Spinal cord (tissue), 10 donors: Measurements from ENCODE around the gene ZNF774. TPM values are rescaled to one million over a fixed set of nuclear protein-coding genes. Genes with fewer than 3 reads are reported as not detected.
"Not testable (repeated sequence)": the region's sequence is repeated elsewhere in the genome, so short reads cannot be mapped to it uniquely, and the experiment has no call there.

Experiments used
- DNase-seq, 6 donors: peaks; one replicate each; pipeline versions ENCODE4 v3.0.0 to v3.0.0-alpha.2; 2013 to 2015; ENCODE audit warnings: low spot score in 6 of 6, low read depth in 4 of 6
- H3K27ac ChIP-seq: one replicate; pipeline ENCODE4 v1.5.1; 2013; ENCODE audit warnings: low read depth, low read length, control low read depth
- H3K27me3 ChIP-seq: one replicate; pipeline ENCODE4 v1.6.1; 2013; ENCODE audit warnings: low read length; ENCODE audit not compliant: control insufficient read depth, insufficient read depth
- H3K36me3 ChIP-seq: one replicate; pipeline ENCODE4 v1.6.1; 2013; ENCODE audit warnings: low read length; ENCODE audit not compliant: control insufficient read depth, insufficient read depth
- H3K4me1 ChIP-seq: one replicate; pipeline ENCODE4 v1.6.1; 2013; ENCODE audit warnings: low read length; ENCODE audit not compliant: control insufficient read depth, insufficient read depth
- H3K4me3 ChIP-seq: one replicate; pipeline ENCODE4 v1.5.1; 2013; ENCODE audit warnings: low read depth, low read length, control low read depth
- H3K9me3 ChIP-seq: one replicate; pipeline ENCODE4 v1.6.1; 2013; ENCODE audit warnings: low read length; ENCODE audit not compliant: control insufficient read depth, insufficient read depth
- WGBS: methylation state at CpG from one replicate; pipeline ENCODE4 v1.1.5; 2013; ENCODE audit warnings: missing lambda C conversion rate; ENCODE audit not compliant: insufficient coverage; 5-methylcytosine and 5-hydroxymethylcytosine counted together
- polyA plus RNA-seq, 2 donors: library from polyadenylated mRNA; unstranded; fragments of 120-200 nt; gene quantifications; one replicate each; pipeline ENCODE4 v1.2.1, GENCODE V29; 2013; ENCODE audit not compliant: insufficient read length in 2 of 2
- small RNA-seq: library from RNA; depleted of rRNA; stranded (forward); fragments of <200 nt; gene quantifications from one replicate; pipeline ENCODE3, GENCODE V24; 2014; ENCODE audit warnings: low replicate concordance
- total RNA-seq, 2 donors: library from RNA; depleted of rRNA in 1 of 2; stranded (reverse); fragments of 120-200 nt in 1 of 2; fragments of >200 nt in 1 of 2; gene quantifications; one replicate each; pipeline versions ENCODE4 v1.2.3 to v1.2.4, GENCODE V29; 2013 to 2014
- donor health status: healthy.

ZNF774 gene
- total and polyA plus RNA-seq, 4 donors = 5.3 to 13.4 (median 7.4) TPM

- H3K27me3 ChIP-seq, H3K4me3 ChIP-seq, H3K4me1 ChIP-seq, DNase-seq, H3K27ac ChIP-seq, H3K9me3 ChIP-seq, H3K36me3 ChIP-seq: not testable (repeated sequence)
- WGBS = no CpG with 5 or more reads among the region's 4 CpGs
Observed at GRCh38 chr15:90410316-90410715, 58.2 kb downstream of the ZNF774 start.

DNA sequence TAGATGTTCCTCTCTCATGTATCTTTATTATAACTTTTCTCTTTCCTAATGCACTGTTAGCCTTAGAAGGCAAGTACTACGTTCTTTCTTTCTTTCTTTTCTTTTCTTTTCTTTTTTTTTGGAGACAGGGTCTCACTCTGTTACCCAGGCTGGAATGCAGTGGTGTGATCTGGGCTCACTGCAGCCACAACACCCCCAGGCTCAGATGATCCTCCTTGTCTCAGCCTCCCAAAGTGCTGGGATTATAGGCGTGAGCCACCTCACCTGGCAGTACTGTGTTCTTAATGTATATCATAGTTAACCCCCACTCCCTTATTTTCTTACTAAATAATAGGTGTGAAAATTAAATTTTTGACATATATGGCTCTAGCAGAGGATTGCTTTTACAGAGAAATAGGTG is 59.1 kb downstream of the ZNF774 start:
- Histone ChIP-seq H3K9me3 (no peaks in the 10 kb centered on the region), H3K27me3 (no peaks in the 10 kb centered on the region), H3K36me3 (no peaks in the 10 kb centered on the region), H3K4me1 (no peaks in the 10 kb centered on the region), H3K4me3 (no peak overlapping the region), H3K27ac (no peak overlapping the region)
- DNase-seq = no peak
- no CpG with 5 or more reads among the region's 2 CpGs for WGBS

Small RNA genes lying within 50 kb of the gene (small RNA-seq; reads per million reads assigned to genes)
- not detected for gene NDUFA3P4

Other genes starting within 250 kb of the ZNF774 start
- 100 to 1,000 TPM in 1 of 2 donors, 10 to 100 TPM in 1; 65.5 to 111 TPM for gene IDH2, start 249.8 kb upstream of the ZNF774 start, total RNA-seq
- 100 to 1,000 TPM; 141 to 144 TPM for gene IDH2, start 249.8 kb upstream of the ZNF774 start, polyA plus RNA-seq
- gene SEMA4B, start 151.0 kb upstream of the ZNF774 start, total RNA-seq = 10 to 100 TPM; 12.5 to 40.4 TPM
- 10 to 100 TPM; 49.1 to 67.6 TPM for gene SEMA4B, start 151.0 kb upstream of the ZNF774 start, polyA plus RNA-seq
- gene CIB1, start 118.3 kb upstream of the ZNF774 start, total RNA-seq = 10 to 100 TPM; 11.5 to 28.5 TPM
- 10 to 100 TPM; 29.5 to 32.9 TPM for gene CIB1, start 118.3 kb upstream of the ZNF774 start, polyA plus RNA-seq
- 1 to 10 TPM; 6.0 to 7.3 TPM for gene GDPGP1, start 118.1 kb upstream of the ZNF774 start, total RNA-seq
- gene GDPGP1, start 118.1 kb upstream of the ZNF774 start, polyA plus RNA-seq = 1 to 10 TPM; 3.7 to 7.8 TPM
- gene TTLL13, start 102.7 kb upstream of the ZNF774 start, total RNA-seq = under 1 TPM; 0.28 to 0.30 TPM
- gene TTLL13, start 102.7 kb upstream of the ZNF774 start, polyA plus RNA-seq = under 1 TPM; 0.30 to 0.51 TPM
- 100 to 1,000 TPM; 154 to 180 TPM for gene NGRN, start 86.6 kb upstream of the ZNF774 start, total RNA-seq
- 100 to 1,000 TPM; 323 to 356 TPM for gene NGRN, start 86.6 kb upstream of the ZNF774 start, polyA plus RNA-seq
- gene IQGAP1, start 36.0 kb downstream of the ZNF774 start, total RNA-seq = 100 to 1,000 TPM; 107 to 126 TPM
- gene IQGAP1, start 36.0 kb downstream of the ZNF774 start, polyA plus RNA-seq = 10 to 100 TPM; 33.8 to 46.3 TPM
- 10 to 100 TPM; 17.0 to 20.3 TPM for gene CRTC3, start 177.6 kb downstream of the ZNF774 start, total RNA-seq
- gene CRTC3, start 177.6 kb downstream of the ZNF774 start, polyA plus RNA-seq = 10 to 100 TPM; 29.4 to 32.5 TPM